ENCODE measurements around the gene GLI2.

Gene GLI2

GRCh38 chr2:120712180-120712681, 23.4 kb upstream of the GLI2 start:
- DNase-seq (ENCODE audit: low spot score) = no peak

GRCh38 chr2:120715353-120715752, 20.3 kb upstream of the GLI2 start:
- no peak for DNase-seq (ENCODE audit: low spot score)

- DNase-seq (ENCODE audit: low spot score) = no peak
Observed at GRCh38 chr2:120715941-120716340, 19.7 kb upstream of the GLI2 start.

GRCh38 chr2:120716641-120717585, 18.8 kb upstream of the GLI2 start:
- no peak for DNase-seq (ENCODE audit: low spot score)

- no peak for DNase-seq (ENCODE audit: low spot score)
Observed at GRCh38 chr2:120719491-120719890, 16.2 kb upstream of the GLI2 start.

- DNase-seq (ENCODE audit: low spot score) = no peak
Observed at GRCh38 chr2:120720231-120720630, 15.4 kb upstream of the GLI2 start.

- DNase-seq (ENCODE audit: low spot score) = no peak
Observed at GRCh38 chr2:120720746-120721375, 14.8 kb upstream of the GLI2 start.

- DNase-seq (ENCODE audit: low spot score) = no peak
Observed at GRCh38 chr2:120722246-120722567, 13.5 kb upstream of the GLI2 start.

GRCh38 chr2:120722568-120723421, 12.9 kb upstream of the GLI2 start:
- no peak for DNase-seq (ENCODE audit: low spot score)

GRCh38 chr2:120726245-120726644, 9.4 kb upstream of the GLI2 start:
- no peak for DNase-seq (ENCODE audit: low spot score)

- no peak for DNase-seq (ENCODE audit: low spot score)
Observed at GRCh38 chr2:120729406-120730399, 6.0 kb upstream of the GLI2 start.

GRCh38 chr2:120731175-120731574, 4.5 kb upstream of the GLI2 start:
- DNase-seq (ENCODE audit: low spot score) = no peak

- DNase-seq (ENCODE audit: low spot score) = no peak
Observed at GRCh38 chr2:120732506-120733237, 3.0 kb upstream of the GLI2 start.

- no peak for DNase-seq (ENCODE audit: low spot score)
Observed at GRCh38 chr2:120733238-120733932, 2.3 kb upstream of the GLI2 start.

GRCh38 chr2:120734930-120735651, 577 bp upstream of the GLI2 start:
- DNase-seq (ENCODE audit: low spot score) = no peak

- DNase-seq (ENCODE audit: low spot score) = no peak
Observed at GRCh38 chr2:120736202-120736623, 545 bp downstream of the GLI2 start.

- DNase-seq (ENCODE audit: low spot score) = no peak
Observed at GRCh38 chr2:120736624-120737339, 1.1 kb downstream of the GLI2 start.

GRCh38 chr2:120737340-120738101, 1.9 kb downstream of the GLI2 start:
- no peak for DNase-seq (ENCODE audit: low spot score)

All from cerebellar cortex (tissue), 1 donor.